Measurements from ENCODE around the gene ITPA. TPM values are rescaled to one million over a fixed set of nuclear protein-coding genes. Genes with fewer than 3 reads are reported as not detected.
A peak's percentile ranks its signal among the peaks of the same experiment; 100 is the strongest.

The ITPA gene
- total and polyA plus RNA-seq, 2 of the 13 experiments (the other 11 are each of a cell fraction or from before 2014, with no cell fraction given), result 60.1 to 103 TPM

- TF ChIP-seq ZGPAT (CRISPR knock-in tag; IDR thresholded peaks at IDR 0.05), result peak; percentile 79
- TF ChIP-seq, protein P1, sequence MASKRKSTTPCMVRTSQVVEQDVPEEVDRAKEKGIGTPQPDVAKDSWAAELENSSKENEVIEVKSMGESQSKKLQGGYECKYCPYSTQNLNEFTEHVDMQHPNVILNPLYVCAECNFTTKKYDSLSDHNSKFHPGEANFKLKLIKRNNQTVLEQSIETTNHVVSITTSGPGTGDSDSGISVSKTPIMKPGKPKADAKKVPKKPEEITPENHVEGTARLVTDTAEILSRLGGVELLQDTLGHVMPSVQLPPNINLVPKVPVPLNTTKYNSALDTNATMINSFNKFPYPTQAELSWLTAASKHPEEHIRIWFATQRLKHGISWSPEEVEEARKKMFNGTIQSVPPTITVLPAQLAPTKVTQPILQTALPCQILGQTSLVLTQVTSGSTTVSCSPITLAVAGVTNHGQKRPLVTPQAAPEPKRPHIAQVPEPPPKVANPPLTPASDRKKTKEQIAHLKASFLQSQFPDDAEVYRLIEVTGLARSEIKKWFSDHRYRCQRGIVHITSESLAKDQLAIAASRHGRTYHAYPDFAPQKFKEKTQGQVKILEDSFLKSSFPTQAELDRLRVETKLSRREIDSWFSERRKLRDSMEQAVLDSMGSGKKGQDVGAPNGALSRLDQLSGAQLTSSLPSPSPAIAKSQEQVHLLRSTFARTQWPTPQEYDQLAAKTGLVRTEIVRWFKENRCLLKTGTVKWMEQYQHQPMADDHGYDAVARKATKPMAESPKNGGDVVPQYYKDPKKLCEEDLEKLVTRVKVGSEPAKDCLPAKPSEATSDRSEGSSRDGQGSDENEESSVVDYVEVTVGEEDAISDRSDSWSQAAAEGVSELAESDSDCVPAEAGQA (IDR thresholded peaks at IDR 0.05; ENCODE audit: low read depth), result no peak
- TF ChIP-seq, protein P1 (CRISPR knock-in tag; IDR thresholded peaks at IDR 0.05; ENCODE audit: borderline replicate concordance), result no peak
- no peak for TF ChIP-seq PAF1 (CRISPR knock-in tag; IDR thresholded peaks at IDR 0.05)
- TF ChIP-seq FOXJ3 (CRISPR knock-in tag; IDR thresholded peaks at IDR 0.05; ENCODE audit: borderline replicate concordance), result no peak; the same call in 1 of the 2 replicates
- peak; percentile 69 for TF ChIP-seq TBX2 (CRISPR knock-in tag; IDR thresholded peaks at IDR 0.05; ENCODE audit: borderline replicate concordance)
- peak; percentile 57; the same call in 1 of the 2 replicates for TF ChIP-seq ZNF749 (CRISPR knock-in tag; IDR thresholded peaks at IDR 0.05; ENCODE audit: borderline replicate concordance)
- peak; percentile 22; the same call in 1 of the 2 replicates for TF ChIP-seq ZNF629 (CRISPR knock-in tag; conservative IDR thresholded peaks at IDR 0.05)
- TF ChIP-seq CENPT (CRISPR knock-in tag; IDR thresholded peaks at IDR 0.05; ENCODE audit: low read depth), result 0 out of 2 replicates have a peak, but pooled peaks have one; percentile 58
- TF ChIP-seq ZMYM3 (CRISPR knock-in tag; IDR thresholded peaks at IDR 0.05), result peak; percentile 82; the same call in 1 of the 2 replicates
- 0 out of 2 replicates have a peak, but pooled peaks have one; percentile 51 for TF ChIP-seq ZC3H4 (CRISPR knock-in tag; IDR thresholded peaks at IDR 0.05; ENCODE audit: borderline replicate concordance)
- peak; percentile 70 for TF ChIP-seq TEAD3 (CRISPR knock-in tag; optimal IDR thresholded peaks at IDR 0.05; ENCODE audit: borderline replicate concordance)
- peak; percentile 30; the same call in 1 of the 2 replicates for TF ChIP-seq GLI4 (CRISPR knock-in tag; IDR thresholded peaks at IDR 0.05; ENCODE audit: borderline replicate concordance)
- peak; percentile 37; the same call in 1 of the 2 replicates for TF ChIP-seq TFDP2 (CRISPR knock-in tag; IDR thresholded peaks at IDR 0.05)
- TF ChIP-seq ZFP36L1 (CRISPR knock-in tag; IDR thresholded peaks at IDR 0.05), result peak; percentile 94
- 0 out of 2 replicates have a peak, but pooled peaks have one; percentile 4 for TF ChIP-seq SRF (IDR thresholded peaks at IDR 0.05; ENCODE audit: low read depth, low read length)
- no peak for TF ChIP-seq JUND (CRISPR knock-in tag; IDR thresholded peaks at IDR 0.05)
- TF ChIP-seq PHF5A (CRISPR knock-in tag; IDR thresholded peaks at IDR 0.05; ENCODE audit: low read depth, unreplicated experiment), result peak; percentile 76
These were observed 40.8 kb downstream of the ITPA start (continued) for GRCh38 chr20:3250091-3250504.

All from HepG2 (cell line).